Measurements from ENCODE around the gene HMG20A. TPM values are rescaled to one million over a fixed set of nuclear protein-coding genes. Genes with fewer than 3 reads are reported as not detected.

HMG20A gene
- total and polyA plus RNA-seq, 2 experiments from 2014 or later = 17.8 to 57.8 TPM

DNA sequence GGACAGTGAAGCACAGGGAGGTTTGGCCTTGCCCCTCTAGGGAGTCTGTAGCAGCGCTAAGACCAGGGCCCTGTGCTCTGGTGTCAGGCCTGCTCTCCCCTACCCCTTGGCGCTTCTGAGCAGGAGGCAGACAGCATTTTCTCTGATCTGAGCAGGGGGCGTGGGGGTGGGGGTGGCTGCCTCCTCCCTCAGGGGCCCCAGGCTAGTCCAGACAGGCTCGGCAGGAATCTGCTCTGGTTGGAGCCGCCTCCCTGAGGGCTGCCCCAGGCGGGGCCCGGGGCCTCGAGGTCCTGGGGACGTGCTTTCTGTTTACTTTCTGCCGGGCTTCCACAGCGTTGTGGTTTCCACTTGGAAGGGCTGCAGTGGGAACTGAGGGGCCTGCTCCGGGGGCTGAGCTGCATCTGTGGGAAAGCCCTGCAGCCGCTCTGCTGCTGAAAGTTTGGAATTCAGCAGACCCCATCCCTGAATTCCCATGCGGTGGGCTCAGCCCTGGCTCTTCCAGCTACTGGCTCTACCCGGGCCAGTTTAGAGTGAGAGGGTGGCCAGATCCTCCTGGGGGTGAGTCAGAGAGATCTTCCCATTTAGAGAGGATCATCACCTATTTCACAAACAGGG lies 106.6 kb downstream of the HMG20A start:
- no peak overlapping the region for H3K27ac Mint-ChIP-seq
- H3K27me3 Mint-ChIP-seq (ENCODE audit: insufficient read depth, low read depth, poor library complexity) = peaks cover 12% of the 10 kb centered on the region
- peaks cover 23% of the 10 kb centered on the region for H3K4me1 Mint-ChIP-seq
- no peak overlapping the region for H3K27ac ChIP-seq (ENCODE audit: low read depth)
- no peaks in the 10 kb centered on the region; the same call in 1 of the 2 replicates for H3K4me1 ChIP-seq (ENCODE audit: insufficient read depth)
- peaks cover 7% of the 10 kb centered on the region; the same call in 1 of the 2 replicates for H3K9me2 ChIP-seq (ENCODE audit: insufficient read depth)
- no peaks in the 10 kb centered on the region for H3K27me3 ChIP-seq (ENCODE audit: insufficient read depth)
- H3K79me2 ChIP-seq (replicated peaks; ENCODE audit: insufficient read depth) = no peaks in the 10 kb centered on the region
- no peaks in the 10 kb centered on the region; the same call in 2 of the 3 replicates for H3K36me3 Mint-ChIP-seq (ENCODE audit: low read depth)
- no peak overlapping the region for H3K4me3 Mint-ChIP-seq
- H3K4me2 ChIP-seq = no peak overlapping the region
- H3K36me3 ChIP-seq (ENCODE audit: insufficient read depth) = no peaks in the 10 kb centered on the region
- H3F3A ChIP-seq (replicated peaks; ENCODE audit: low read depth) = no peaks in the 10 kb centered on the region
- H4K20me1 ChIP-seq (replicated peaks; ENCODE audit: insufficient read depth) = no peaks in the 10 kb centered on the region
- H3K4me3 ChIP-seq = no peak overlapping the region
- peak overlapping the region; percentile 96 for H2AFZ ChIP-seq
- ATAC-seq = peak; percentile 82
- TF ChIP-seq CREB1 (CRISPR knock-in tag; IDR thresholded peaks at IDR 0.05; ENCODE audit: low read depth) (no peak), EZH2phosphoT487 (IDR thresholded peaks at IDR 0.05; ENCODE audit: unreplicated experiment) (no peak), EZH2 (IDR thresholded peaks at IDR 0.05; ENCODE audit: low read depth, unreplicated experiment) (no peak), STAT1 (IDR thresholded peaks at IDR 0.05; ENCODE audit: unreplicated experiment) (no peak), JUNB (IDR thresholded peaks at IDR 0.05; ENCODE audit: unreplicated experiment) (no peak)
- TF ChIP-seq, protein P1, sequence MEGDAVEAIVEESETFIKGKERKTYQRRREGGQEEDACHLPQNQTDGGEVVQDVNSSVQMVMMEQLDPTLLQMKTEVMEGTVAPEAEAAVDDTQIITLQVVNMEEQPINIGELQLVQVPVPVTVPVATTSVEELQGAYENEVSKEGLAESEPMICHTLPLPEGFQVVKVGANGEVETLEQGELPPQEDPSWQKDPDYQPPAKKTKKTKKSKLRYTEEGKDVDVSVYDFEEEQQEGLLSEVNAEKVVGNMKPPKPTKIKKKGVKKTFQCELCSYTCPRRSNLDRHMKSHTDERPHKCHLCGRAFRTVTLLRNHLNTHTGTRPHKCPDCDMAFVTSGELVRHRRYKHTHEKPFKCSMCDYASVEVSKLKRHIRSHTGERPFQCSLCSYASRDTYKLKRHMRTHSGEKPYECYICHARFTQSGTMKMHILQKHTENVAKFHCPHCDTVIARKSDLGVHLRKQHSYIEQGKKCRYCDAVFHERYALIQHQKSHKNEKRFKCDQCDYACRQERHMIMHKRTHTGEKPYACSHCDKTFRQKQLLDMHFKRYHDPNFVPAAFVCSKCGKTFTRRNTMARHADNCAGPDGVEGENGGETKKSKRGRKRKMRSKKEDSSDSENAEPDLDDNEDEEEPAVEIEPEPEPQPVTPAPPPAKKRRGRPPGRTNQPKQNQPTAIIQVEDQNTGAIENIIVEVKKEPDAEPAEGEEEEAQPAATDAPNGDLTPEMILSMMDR (conservative IDR thresholded peaks at IDR 0.05; ENCODE audit: low read depth in 2 of 2) = no peak
- TF ChIP-seq, protein P2, sequence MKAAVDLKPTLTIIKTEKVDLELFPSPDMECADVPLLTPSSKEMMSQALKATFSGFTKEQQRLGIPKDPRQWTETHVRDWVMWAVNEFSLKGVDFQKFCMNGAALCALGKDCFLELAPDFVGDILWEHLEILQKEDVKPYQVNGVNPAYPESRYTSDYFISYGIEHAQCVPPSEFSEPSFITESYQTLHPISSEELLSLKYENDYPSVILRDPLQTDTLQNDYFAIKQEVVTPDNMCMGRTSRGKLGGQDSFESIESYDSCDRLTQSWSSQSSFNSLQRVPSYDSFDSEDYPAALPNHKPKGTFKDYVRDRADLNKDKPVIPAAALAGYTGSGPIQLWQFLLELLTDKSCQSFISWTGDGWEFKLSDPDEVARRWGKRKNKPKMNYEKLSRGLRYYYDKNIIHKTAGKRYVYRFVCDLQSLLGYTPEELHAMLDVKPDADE (IDR thresholded peaks at IDR 0.05) = no peak
- H3K9me3 Mint-ChIP-seq = peaks cover 2% of the 10 kb centered on the region; the same call in 1 of the 3 replicates
- DNase-seq (ENCODE audit: low spot score) = peak; percentile 39

DNA sequence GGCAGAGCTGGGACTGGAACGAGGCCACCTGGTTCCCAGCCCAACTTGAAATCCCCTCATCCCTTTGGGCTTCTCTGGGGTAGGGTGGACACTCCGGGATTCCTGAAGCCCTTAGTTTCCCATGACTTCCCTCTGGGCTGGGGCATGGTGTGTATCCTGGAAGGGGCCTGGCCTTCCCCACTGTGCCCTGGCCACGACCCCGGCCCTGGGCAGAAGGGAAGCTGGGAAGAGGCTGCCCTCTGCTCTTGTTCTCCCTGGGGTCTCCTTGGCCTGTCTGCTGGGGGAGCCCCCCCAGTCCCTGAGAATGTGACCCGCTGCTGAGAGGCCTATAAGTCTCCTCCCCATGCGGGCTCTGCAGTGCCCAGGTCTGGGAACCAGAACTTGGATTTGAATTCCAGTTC lies 107.1 kb downstream of the HMG20A start:
- no peaks in the 10 kb centered on the region for H3K79me2 ChIP-seq (replicated peaks; ENCODE audit: insufficient read depth)
- Mint-ChIP-seq H3K27ac (no peak overlapping the region), H3K27me3 (ENCODE audit: insufficient read depth, low read depth, poor library complexity) (peaks cover 12% of the 10 kb centered on the region), H3K4me3 (no peak overlapping the region), H3K9me3 (peaks cover 2% of the 10 kb centered on the region; the same call in 1 of the 3 replicates), H3K36me3 (ENCODE audit: low read depth) (no peaks in the 10 kb centered on the region; the same call in 2 of the 3 replicates), H3K4me1 (peaks cover 23% of the 10 kb centered on the region)
- peaks cover 7% of the 10 kb centered on the region; the same call in 1 of the 2 replicates for H3K9me2 ChIP-seq (ENCODE audit: insufficient read depth)
- no peak overlapping the region for H3K4me3 ChIP-seq
- ATAC-seq (no peak), DNase-seq (ENCODE audit: low spot score) (no peak)
- H2AFZ ChIP-seq = no peak overlapping the region
- H3K4me1 ChIP-seq (ENCODE audit: insufficient read depth) = peaks cover under 1% of the 10 kb centered on the region; the same call in 1 of the 2 replicates
- H3F3A ChIP-seq (replicated peaks; ENCODE audit: low read depth) = no peaks in the 10 kb centered on the region
- no peak overlapping the region for H3K4me2 ChIP-seq
- no peaks in the 10 kb centered on the region for H4K20me1 ChIP-seq (replicated peaks; ENCODE audit: insufficient read depth)
- no peaks in the 10 kb centered on the region for H3K27me3 ChIP-seq (ENCODE audit: insufficient read depth)
- no peaks in the 10 kb centered on the region for H3K36me3 ChIP-seq (ENCODE audit: insufficient read depth)
- no peak overlapping the region for H3K27ac ChIP-seq (ENCODE audit: low read depth)
- no peak for TF ChIP-seq CREB1 (CRISPR knock-in tag; IDR thresholded peaks at IDR 0.05; ENCODE audit: low read depth)
- TF ChIP-seq POLR2AphosphoS5 (IDR thresholded peaks at IDR 0.05; ENCODE audit: low read depth) = no peak
- TF ChIP-seq EZH2phosphoT487 (IDR thresholded peaks at IDR 0.05; ENCODE audit: unreplicated experiment) = no peak
- no peak for TF ChIP-seq EZH2 (IDR thresholded peaks at IDR 0.05; ENCODE audit: low read depth, unreplicated experiment)
- TF ChIP-seq, protein P3, sequence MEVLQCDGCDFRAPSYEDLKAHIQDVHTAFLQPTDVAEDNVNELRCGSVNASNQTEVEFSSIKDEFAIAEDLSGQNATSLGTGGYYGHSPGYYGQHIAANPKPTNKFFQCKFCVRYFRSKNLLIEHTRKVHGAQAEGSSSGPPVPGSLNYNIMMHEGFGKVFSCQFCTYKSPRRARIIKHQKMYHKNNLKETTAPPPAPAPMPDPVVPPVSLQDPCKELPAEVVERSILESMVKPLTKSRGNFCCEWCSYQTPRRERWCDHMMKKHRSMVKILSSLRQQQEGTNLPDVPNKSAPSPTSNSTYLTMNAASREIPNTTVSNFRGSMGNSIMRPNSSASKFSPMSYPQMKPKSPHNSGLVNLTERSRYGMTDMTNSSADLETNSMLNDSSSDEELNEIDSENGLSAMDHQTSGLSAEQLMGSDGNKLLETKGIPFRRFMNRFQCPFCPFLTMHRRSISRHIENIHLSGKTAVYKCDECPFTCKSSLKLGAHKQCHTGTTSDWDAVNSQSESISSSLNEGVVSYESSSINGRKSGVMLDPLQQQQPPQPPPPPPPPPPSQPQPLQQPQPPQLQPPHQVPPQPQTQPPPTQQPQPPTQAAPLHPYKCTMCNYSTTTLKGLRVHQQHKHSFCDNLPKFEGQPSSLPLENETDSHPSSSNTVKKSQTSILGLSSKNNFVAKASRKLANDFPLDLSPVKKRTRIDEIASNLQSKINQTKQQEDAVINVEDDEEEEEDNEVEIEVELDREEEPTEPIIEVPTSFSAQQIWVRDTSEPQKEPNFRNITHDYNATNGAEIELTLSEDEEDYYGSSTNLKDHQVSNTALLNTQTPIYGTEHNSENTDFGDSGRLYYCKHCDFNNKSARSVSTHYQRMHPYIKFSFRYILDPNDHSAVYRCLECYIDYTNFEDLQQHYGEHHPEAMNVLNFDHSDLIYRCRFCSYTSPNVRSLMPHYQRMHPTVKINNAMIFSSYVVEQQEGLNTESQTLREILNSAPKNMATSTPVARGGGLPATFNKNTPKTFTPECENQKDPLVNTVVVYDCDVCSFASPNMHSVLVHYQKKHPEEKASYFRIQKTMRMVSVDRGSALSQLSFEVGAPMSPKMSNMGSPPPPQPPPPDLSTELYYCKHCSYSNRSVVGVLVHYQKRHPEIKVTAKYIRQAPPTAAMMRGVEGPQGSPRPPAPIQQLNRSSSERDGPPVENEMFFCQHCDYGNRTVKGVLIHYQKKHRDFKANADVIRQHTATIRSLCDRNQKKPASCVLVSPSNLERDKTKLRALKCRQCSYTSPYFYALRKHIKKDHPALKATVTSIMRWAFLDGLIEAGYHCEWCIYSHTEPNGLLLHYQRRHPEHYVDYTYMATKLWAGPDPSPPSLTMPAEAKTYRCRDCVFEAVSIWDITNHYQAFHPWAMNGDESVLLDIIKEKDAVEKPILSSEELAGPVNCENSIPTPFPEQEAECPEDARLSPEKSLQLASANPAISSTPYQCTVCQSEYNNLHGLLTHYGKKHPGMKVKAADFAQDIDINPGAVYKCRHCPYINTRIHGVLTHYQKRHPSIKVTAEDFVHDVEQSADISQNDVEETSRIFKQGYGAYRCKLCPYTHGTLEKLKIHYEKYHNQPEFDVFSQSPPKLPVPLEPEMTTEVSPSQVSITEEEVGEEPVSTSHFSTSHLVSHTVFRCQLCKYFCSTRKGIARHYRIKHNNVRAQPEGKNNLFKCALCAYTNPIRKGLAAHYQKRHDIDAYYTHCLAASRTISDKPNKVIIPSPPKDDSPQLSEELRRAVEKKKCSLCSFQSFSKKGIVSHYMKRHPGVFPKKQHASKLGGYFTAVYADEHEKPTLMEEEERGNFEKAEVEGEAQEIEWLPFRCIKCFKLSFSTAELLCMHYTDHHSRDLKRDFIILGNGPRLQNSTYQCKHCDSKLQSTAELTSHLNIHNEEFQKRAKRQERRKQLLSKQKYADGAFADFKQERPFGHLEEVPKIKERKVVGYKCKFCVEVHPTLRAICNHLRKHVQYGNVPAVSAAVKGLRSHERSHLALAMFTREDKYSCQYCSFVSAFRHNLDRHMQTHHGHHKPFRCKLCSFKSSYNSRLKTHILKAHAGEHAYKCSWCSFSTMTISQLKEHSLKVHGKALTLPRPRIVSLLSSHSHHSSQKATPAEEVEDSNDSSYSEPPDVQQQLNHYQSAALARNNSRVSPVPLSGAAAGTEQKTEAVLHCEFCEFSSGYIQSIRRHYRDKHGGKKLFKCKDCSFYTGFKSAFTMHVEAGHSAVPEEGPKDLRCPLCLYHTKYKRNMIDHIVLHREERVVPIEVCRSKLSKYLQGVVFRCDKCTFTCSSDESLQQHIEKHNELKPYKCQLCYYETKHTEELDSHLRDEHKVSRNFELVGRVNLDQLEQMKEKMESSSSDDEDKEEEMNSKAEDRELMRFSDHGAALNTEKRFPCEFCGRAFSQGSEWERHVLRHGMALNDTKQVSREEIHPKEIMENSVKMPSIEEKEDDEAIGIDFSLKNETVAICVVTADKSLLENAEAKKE (CRISPR knock-in tag; IDR thresholded peaks at IDR 0.05) = no peak
- TF ChIP-seq STAT1 (IDR thresholded peaks at IDR 0.05; ENCODE audit: unreplicated experiment) = no peak
- no peak for TF ChIP-seq JUNB (IDR thresholded peaks at IDR 0.05; ENCODE audit: unreplicated experiment)
- no peak for TF ChIP-seq ZNF114 (CRISPR knock-in tag; IDR thresholded peaks at IDR 0.05)
- TF ChIP-seq NANOG (IDR thresholded peaks at IDR 0.05; ENCODE audit: borderline replicate concordance) = no peak

Measured in GM23338 (cell line).